H1 (cell line): Measurements from ENCODE around the gene RIIAD1. TPM values are rescaled to one million over a fixed set of nuclear protein-coding genes. Genes with fewer than 3 reads are reported as not detected.

Source experiments
- CTCF ChIA-PET: fragments of 300-600 bp; sonication (Branson Sonifier 250); formaldehyde crosslinking; loops from one replicate; lab custom pipeline; 2021; ENCODE audit not compliant: partially characterized antibody; lab: Charles Lee
- POLR2A ChIA-PET: fragments of 300-600 bp; sonication (Branson Sonifier 250); formaldehyde crosslinking; loops from one replicate; lab custom pipeline; 2021; ENCODE audit warnings: inconsistent platforms; ENCODE audit not compliant: partially characterized antibody; lab: Charles Lee
- DNase-seq, 2 experiments: peaks; one replicate each; pipeline versions ENCODE4 v3.0.0 to v3.0.0-alpha.2; 2010 to 2022; ENCODE audit warnings: low spot score in 2 of 2, low read depth in 1 of 2, mixed read lengths in 1 of 2
- FAIRE-seq: peaks from 2 replicates; lab custom pipeline; 2011; peaks lifted over from hg19 to GRCh38; lab: Jason Lieb, UNC
- H2AFZ ChIP-seq: 2 replicates; pipeline ENCODE4 v1.8.1; 2012; ENCODE audit warnings: low read length, inconsistent platforms
- H2AK5ac ChIP-seq: 2 replicates; pipeline ENCODE4 v1.6.1; 2013; ENCODE audit warnings: low read depth, low read length
- H2BK120ac ChIP-seq: replicated peaks from 2 replicates; pipeline ENCODE3; 2013; ENCODE audit warnings: low read depth, low read length, inconsistent platforms
- H2BK12ac ChIP-seq: 2 replicates; pipeline ENCODE4 v1.6.1; 2013; ENCODE audit warnings: low read depth, low read length
- H2BK15ac ChIP-seq: 2 replicates; pipeline ENCODE4 v1.6.1; 2013; ENCODE audit warnings: low read length
- H2BK20ac ChIP-seq: 2 replicates; pipeline ENCODE4 v1.6.1; 2013; ENCODE audit warnings: low read length
- H2BK5ac ChIP-seq: 2 replicates; pipeline ENCODE4 v1.6.1; 2013; ENCODE audit warnings: low read depth, low read length
- H3K14ac ChIP-seq: 2 replicates; pipeline ENCODE4 v1.6.1; 2013; ENCODE audit warnings: inconsistent platforms; ENCODE audit not compliant: insufficient read length
- H3K18ac ChIP-seq: 2 replicates; pipeline ENCODE4 v1.6.1; 2013; ENCODE audit warnings: low read length; ENCODE audit errors: extremely low read depth
- H3K23ac ChIP-seq: 2 replicates; pipeline ENCODE4 v1.6.1; 2013; ENCODE audit warnings: inconsistent platforms; ENCODE audit not compliant: insufficient read length
- H3K23me2 ChIP-seq: 2 replicates; pipeline ENCODE4 v1.6.1; 2013; ENCODE audit warnings: low read depth, low read length
- H3K27ac ChIP-seq: 2 replicates; pipeline ENCODE4 v1.6.1; 2011; ENCODE audit warnings: low read depth, low read length, inconsistent platforms
- H3K27me3 ChIP-seq, 4 experiments: replicated peaks in 1 of 4; 1 replicate in 1 of 4; 2 replicates in 3 of 4; pipeline versions ENCODE4 v1.6.1 to v1.8.1; 2011 to 2013; ENCODE audit warnings: low read length in 3 of 4, mild to moderate bottlenecking in 3 of 4, inconsistent platforms in 2 of 4, mixed read lengths in 2 of 4, moderate library complexity in 1 of 4; ENCODE audit not compliant: control insufficient read depth in 3 of 4, insufficient read depth in 3 of 4; ENCODE audit errors: extremely low read depth in 1 of 4
- H3K36me3 ChIP-seq, 4 experiments: 2 replicates each; pipeline versions ENCODE4 v1.6.1 to v1.8.1; 2011 to 2013; ENCODE audit warnings: mild to moderate bottlenecking in 4 of 4, low read length in 3 of 4, moderate library complexity in 2 of 4, control low read depth in 1 of 4, inconsistent platforms in 1 of 4; ENCODE audit not compliant: insufficient read depth in 4 of 4, control insufficient read depth in 2 of 4
- H3K4ac ChIP-seq: replicated peaks from 2 replicates; pipeline ENCODE3; 2013; ENCODE audit warnings: low read length, low read depth, mixed read lengths, inconsistent platforms; ENCODE audit not compliant: insufficient read length
- H3K4me1 ChIP-seq, 4 experiments: replicated peaks in 1 of 4; 1 replicate in 1 of 4; 2 replicates in 3 of 4; pipeline versions ENCODE4 v1.6.1 to v1.8.1; 2011 to 2013; ENCODE audit warnings: low read length in 3 of 4, inconsistent platforms in 2 of 4, mixed read lengths in 1 of 4; ENCODE audit not compliant: insufficient read depth in 4 of 4, control insufficient read depth in 3 of 4
- H3K4me2 ChIP-seq, 2 experiments: 2 replicates each; pipeline versions ENCODE4 v1.6.1 to v1.8.1; 2011 to 2013; ENCODE audit warnings: low read depth in 2 of 2, low read length in 2 of 2, control low read depth in 1 of 2, inconsistent platforms in 1 of 2, mild to moderate bottlenecking in 1 of 2; ENCODE audit not compliant: insufficient read depth in 1 of 2
- H3K4me3 ChIP-seq, 4 experiments: fragments of 200-600, 300-600 bp in 1 of 4; sonication (generic), shearing (Covaris generic), sonication (Bioruptor Twin) in 1 of 4; 2 replicates each; pipeline versions ENCODE4 v1.5.1 to v1.8.1; 2011 to 2016; ENCODE audit warnings: low read length in 4 of 4, low read depth in 3 of 4, control low read depth in 2 of 4, inconsistent platforms in 2 of 4, mild to moderate bottlenecking in 2 of 4, mixed read lengths in 1 of 4, moderate library complexity in 1 of 4; ENCODE audit not compliant: insufficient read depth in 2 of 4; ENCODE audit errors: extremely low read depth in 1 of 4
- H3K56ac ChIP-seq: replicated peaks from 2 replicates; pipeline ENCODE3; 2013; ENCODE audit warnings: low read depth, mild to moderate bottlenecking, mixed read lengths, low read length, inconsistent platforms; ENCODE audit not compliant: insufficient read length
- H3K79me1 ChIP-seq: 2 replicates; pipeline ENCODE4 v1.6.1; 2013; ENCODE audit warnings: low read depth, low read length, control low read depth
- H3K79me2 ChIP-seq, 2 experiments: 2 replicates each; pipeline versions ENCODE4 v1.6.1 to v1.8.1; 2012 to 2013; ENCODE audit warnings: low read length in 2 of 2, mild to moderate bottlenecking in 2 of 2, inconsistent platforms in 1 of 2; ENCODE audit not compliant: insufficient read depth in 2 of 2, control insufficient read depth in 1 of 2
- H3K9ac ChIP-seq, 4 experiments: replicated peaks in 1 of 4; 1 replicate in 1 of 4; 2 replicates in 3 of 4; pipeline versions ENCODE4 v1.6.1 to v1.8.1; 2011 to 2013; ENCODE audit warnings: low read depth in 3 of 4, low read length in 3 of 4, control low read depth in 2 of 4, mild to moderate bottlenecking in 2 of 4, moderate library complexity in 2 of 4, inconsistent platforms in 1 of 4; ENCODE audit errors: extremely low read depth in 1 of 4
- H3K9me3 ChIP-seq, 2 experiments: 2 replicates each; pipeline versions ENCODE4 v1.6.1 to v1.8.1; 2012 to 2013; ENCODE audit warnings: mild to moderate bottlenecking in 2 of 2, moderate library complexity in 2 of 2, control low read depth in 1 of 2, inconsistent platforms in 1 of 2, low read depth in 1 of 2, low read length in 1 of 2, mixed read lengths in 1 of 2; ENCODE audit not compliant: insufficient read depth in 2 of 2
- H4K20me1 ChIP-seq, 2 experiments: replicated peaks in 1 of 2; 2 replicates each; pipeline versions ENCODE3 to v1.8.1; 2011 to 2013; ENCODE audit warnings: inconsistent platforms in 2 of 2, low read length in 2 of 2, mild to moderate bottlenecking in 1 of 2; ENCODE audit not compliant: insufficient read depth in 2 of 2, control insufficient read depth in 1 of 2
- H4K5ac ChIP-seq: 2 replicates; pipeline ENCODE4 v1.6.1; 2013; ENCODE audit warnings: low read length, low read depth, mixed read lengths, inconsistent platforms; ENCODE audit not compliant: insufficient read length
- H4K8ac ChIP-seq: 2 replicates; pipeline ENCODE4 v1.8.0; 2013; ENCODE audit warnings: mild to moderate bottlenecking, moderate library complexity, low read length, inconsistent platforms; ENCODE audit not compliant: insufficient read depth; ENCODE audit errors: extremely low read depth
- H4K91ac ChIP-seq: replicated peaks from 2 replicates; pipeline ENCODE3; 2013; ENCODE audit warnings: low read length, mixed read lengths, inconsistent platforms; ENCODE audit not compliant: insufficient read length
- E2F6 ChIP-seq: IDR thresholded peaks from 2 replicates; pipeline ENCODE4 v1.6.1; 2012; ENCODE audit warnings: inconsistent platforms
- EP300 ChIP-seq, 2 experiments: IDR thresholded peaks; 1 replicate in 1 of 2; 2 replicates in 1 of 2; pipeline ENCODE4 v1.6.1; 2011 to 2012; ENCODE audit warnings: low read depth in 2 of 2, low read length in 2 of 2, mild to moderate bottlenecking in 2 of 2, borderline replicate concordance in 1 of 2, inconsistent platforms in 1 of 2, moderate library complexity in 1 of 2
- GABPA ChIP-seq: IDR thresholded peaks from 2 replicates; pipeline ENCODE4 v1.6.1; 2011; ENCODE audit warnings: mild to moderate bottlenecking, low read length, moderate library complexity, borderline replicate concordance; ENCODE audit not compliant: insufficient read depth
- HDAC6 ChIP-seq: IDR thresholded peaks from one replicate; pipeline ENCODE4 v1.7.1; 2012; ENCODE audit warnings: low read depth, mild to moderate bottlenecking, inconsistent platforms, low read length, moderate library complexity
- POLR2A ChIP-seq, 2 experiments: IDR thresholded peaks; 1 replicate in 1 of 2; 2 replicates in 1 of 2; pipeline ENCODE4 v1.6.1; 2011; ENCODE audit warnings: low read depth in 2 of 2, low read length in 2 of 2, mild to moderate bottlenecking in 2 of 2; ENCODE audit errors: control extremely low read depth in 1 of 2
- POU5F1 ChIP-seq: IDR thresholded peaks from 2 replicates; pipeline ENCODE4 v1.6.1; 2011; ENCODE audit warnings: low read depth, mild to moderate bottlenecking, low read length, moderate library complexity
- RFX5 ChIP-seq: IDR thresholded peaks from 2 replicates; pipeline ENCODE4 v1.6.1; 2011; ENCODE audit warnings: low read depth, low read length, improper control_type of control experiment, borderline replicate concordance
- SP1 ChIP-seq: IDR thresholded peaks from 2 replicates; pipeline ENCODE4 v1.6.1; 2011; ENCODE audit warnings: low read depth, low read length
- SP2 ChIP-seq: IDR thresholded peaks from 2 replicates; pipeline ENCODE4 v1.6.1; 2012; ENCODE audit warnings: mild to moderate bottlenecking, low read length, inconsistent platforms
- SUZ12 ChIP-seq: fragments of 200-600 bp; sonication (generic); IDR thresholded peaks from 2 replicates; pipeline ENCODE4 v1.6.1; 2012; ENCODE audit warnings: mild to moderate bottlenecking, inconsistent platforms, low read length, moderate library complexity, mixed read lengths
- TAF1 ChIP-seq: IDR thresholded peaks from 2 replicates; pipeline ENCODE4 v1.6.1; 2011; ENCODE audit warnings: mild to moderate bottlenecking, low read depth, low read length
- TEAD4 ChIP-seq: IDR thresholded peaks from 2 replicates; pipeline ENCODE4 v1.6.1; 2012; ENCODE audit warnings: low read depth, low read length, inconsistent platforms, mixed read lengths
- YY1 ChIP-seq: IDR thresholded peaks from 2 replicates; pipeline ENCODE4 v1.6.1; 2011; ENCODE audit warnings: low read depth, mild to moderate bottlenecking, low read length
- WGBS, 2 experiments: shearing (Covaris generic) in 1 of 2; methylation state at CpG; one replicate each; pipeline versions ENCODE4 v1.1.6 to v1.1.7; 2013 to 2015; ENCODE audit warnings: low lambda C conversion rate in 2 of 2, mixed read lengths in 2 of 2, inconsistent platforms in 1 of 2, low coverage in 1 of 2, missing lambda C conversion rate in 1 of 2; ENCODE audit not compliant: insufficient replicate concordance in 2 of 2, insufficient coverage in 1 of 2, insufficient read length in 1 of 2; ENCODE audit errors: extremely low coverage in 1 of 2, missing lambda C conversion rate in 1 of 2; 5-methylcytosine and 5-hydroxymethylcytosine counted together
- polyA plus RNA-seq, 7 experiments: library from polyadenylated mRNA; depleted of rRNA in 3 of 7; stranded (reverse) in 5 of 7; unstranded in 2 of 7; fragments of >200 nt in 5 of 7; fragments of 200-250 nt in 2 of 7; gene quantifications; 1 replicate in 5 of 7; 2 replicates in 1 of 7; 4 replicates in 1 of 7; pipeline versions ENCODE4 v1.2.1 to v1.2.3, GENCODE V29; 2011 to 2013; ENCODE audit warnings: missing spikeins in 2 of 7, mixed read lengths in 2 of 7
- total RNA-seq: library from RNA; stranded (reverse); fragmentation: NEBNext Ultra II Directional; extraction: Animal tissue kit (Norgen Biotek cat#: 25700); gene quantifications from 2 replicates; pipeline ENCODE4 v1.2.1, GENCODE V29; 2021

Gene RIIAD1
- total and polyA plus RNA-seq, 2 of the 8 experiments (the other 6 are each of a cell fraction or from before 2014, with no cell fraction given): not detected

- H3K9me3 ChIP-seq: no peaks in the 10 kb centered on the region
- H3K18ac ChIP-seq: no peak overlapping the region
- no peak overlapping the region for H2AK5ac ChIP-seq
- 92% methylated on average over 17 of the region's 17 CpGs; no CpG with 5 or more reads in 1 of the 2 experiments for WGBS, 2 experiments
- no peak overlapping the region for H3K9ac ChIP-seq
- H4K5ac ChIP-seq: no peak overlapping the region
- POLR2A ChIA-PET: no interaction called here
- no peak overlapping the region for H2BK12ac ChIP-seq
- peaks cover 0 to 3% of the 10 kb centered on the region in 2 experiments for H4K20me1 ChIP-seq
- H3K27me3 ChIP-seq: no peaks in the 10 kb centered on the region
- H4K91ac ChIP-seq: no peak overlapping the region
- no peak overlapping the region for H3K27ac ChIP-seq
- no peak overlapping the region for H2BK15ac ChIP-seq
- H3K56ac ChIP-seq: no peak overlapping the region
- H4K8ac ChIP-seq: no peak overlapping the region
- H3K4me3 ChIP-seq: no peak overlapping the region
- H3K23ac ChIP-seq: no peak overlapping the region
- FAIRE-seq (no peak), DNase-seq (no peak)
- peaks cover 3 to 20% (median 5%) of the 10 kb centered on the region in 4 experiments; a peak in 5 of 8 replicates for H3K36me3 ChIP-seq
- peaks cover 0 to 4% (median 1%) of the 10 kb centered on the region in 4 experiments; a peak in 2 of 7 replicates for H3K4me1 ChIP-seq
- no peak overlapping the region for H3K4ac ChIP-seq
- TF ChIP-seq EP300 (IDR thresholded peaks at IDR 0.05; ENCODE audit: borderline replicate concordance in 1 of 2, low read depth in 2 of 2, low read length in 2 of 2): no peak
- TF ChIP-seq YY1: no peak
- no peak for TF ChIP-seq TEAD4
- TF ChIP-seq SP2: no peak
- no peak for TF ChIP-seq POU5F1
- TF ChIP-seq RFX5: no peak
- no peak for TF ChIP-seq TAF1
- no peak for TF ChIP-seq SUZ12
- TF ChIP-seq HDAC6: no peak
- TF ChIP-seq GABPA: no peak
- no peak for TF ChIP-seq POLR2A (IDR thresholded peaks at IDR 0.05; ENCODE audit: control extremely low read depth in 1 of 2, low read depth in 2 of 2, low read length in 2 of 2)
- no peak for TF ChIP-seq E2F6
- TF ChIP-seq SP1: no peak
- H2BK120ac ChIP-seq: no peak overlapping the region
- H3K4me2 ChIP-seq: no peak overlapping the region
- no peak overlapping the region for H2AFZ ChIP-seq
- H3K14ac ChIP-seq: no peak overlapping the region
- H2BK5ac ChIP-seq: no peak overlapping the region
- no peaks in the 10 kb centered on the region for H3K23me2 ChIP-seq
- no peaks in the 10 kb centered on the region for H3K79me1 ChIP-seq
- CTCF ChIA-PET: no interaction called here
- H2BK20ac ChIP-seq: no peak overlapping the region
- no peaks in the 10 kb centered on the region for H3K79me2 ChIP-seq
Measured at GRCh38 chr1:151703813-151704212, 17.5 kb upstream of the RIIAD1 start.
